ENCODE results near the gene GGPS1.
"Not testable (repeated sequence)": the region's sequence is repeated elsewhere in the genome, so short reads cannot be mapped to it uniquely, and the experiment has no call there.

The GGPS1 gene

DNA sequence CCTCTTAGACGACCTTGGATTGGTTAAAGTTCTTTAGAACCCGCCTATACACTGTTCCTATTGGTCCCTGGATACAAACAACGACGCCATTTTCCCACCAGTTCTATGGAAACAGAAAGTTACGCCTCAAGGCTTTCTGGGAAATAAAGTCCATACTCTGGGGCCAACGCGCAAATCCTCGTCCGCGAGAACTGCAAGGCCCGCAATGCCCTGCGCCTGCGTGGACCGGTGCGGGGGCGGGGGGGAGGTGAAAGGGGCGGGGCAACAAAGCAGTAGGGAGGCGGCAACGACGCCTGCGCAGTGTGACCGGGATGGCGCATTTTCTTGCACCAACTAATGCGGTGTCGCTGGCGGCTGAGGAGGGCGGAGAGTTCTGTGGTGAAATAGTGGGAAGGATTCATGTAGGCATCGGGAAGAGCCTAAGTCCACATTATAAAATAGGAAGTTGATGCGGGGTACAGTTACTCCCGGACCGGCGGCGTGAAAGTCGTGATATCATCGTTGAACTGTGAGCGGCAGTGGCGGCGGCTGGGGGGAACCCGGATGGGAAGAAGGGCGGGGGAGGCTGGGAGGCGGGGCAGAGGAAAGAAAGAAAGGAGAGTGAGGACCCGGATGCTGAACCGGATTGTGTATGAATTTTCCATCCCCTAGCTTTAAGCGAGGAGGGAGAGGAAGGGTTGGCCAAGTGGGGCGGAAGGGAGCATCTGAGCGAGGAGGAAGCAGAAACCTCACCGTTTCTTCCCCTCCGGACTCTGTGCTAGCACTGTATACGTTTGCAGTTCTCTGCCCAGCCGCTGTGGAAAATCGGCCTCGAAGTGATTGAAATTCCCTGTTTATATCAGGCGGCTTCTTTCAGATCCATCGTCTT lies at the start of gene GGPS1:
GGPS1 (plus strand) TSS at position 300 of the 868 bp plus-strand sequence. CDS start 6,695 bp downstream, outside the sequence.
- TF ChIP-seq, protein P1, sequence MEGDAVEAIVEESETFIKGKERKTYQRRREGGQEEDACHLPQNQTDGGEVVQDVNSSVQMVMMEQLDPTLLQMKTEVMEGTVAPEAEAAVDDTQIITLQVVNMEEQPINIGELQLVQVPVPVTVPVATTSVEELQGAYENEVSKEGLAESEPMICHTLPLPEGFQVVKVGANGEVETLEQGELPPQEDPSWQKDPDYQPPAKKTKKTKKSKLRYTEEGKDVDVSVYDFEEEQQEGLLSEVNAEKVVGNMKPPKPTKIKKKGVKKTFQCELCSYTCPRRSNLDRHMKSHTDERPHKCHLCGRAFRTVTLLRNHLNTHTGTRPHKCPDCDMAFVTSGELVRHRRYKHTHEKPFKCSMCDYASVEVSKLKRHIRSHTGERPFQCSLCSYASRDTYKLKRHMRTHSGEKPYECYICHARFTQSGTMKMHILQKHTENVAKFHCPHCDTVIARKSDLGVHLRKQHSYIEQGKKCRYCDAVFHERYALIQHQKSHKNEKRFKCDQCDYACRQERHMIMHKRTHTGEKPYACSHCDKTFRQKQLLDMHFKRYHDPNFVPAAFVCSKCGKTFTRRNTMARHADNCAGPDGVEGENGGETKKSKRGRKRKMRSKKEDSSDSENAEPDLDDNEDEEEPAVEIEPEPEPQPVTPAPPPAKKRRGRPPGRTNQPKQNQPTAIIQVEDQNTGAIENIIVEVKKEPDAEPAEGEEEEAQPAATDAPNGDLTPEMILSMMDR (IDR thresholded peaks at IDR 0.05; ENCODE audit: extremely low read depth, missing control alignments): no peak
- peak; percentile 92 for DNase-seq (ENCODE audit: low spot score)

DNA sequence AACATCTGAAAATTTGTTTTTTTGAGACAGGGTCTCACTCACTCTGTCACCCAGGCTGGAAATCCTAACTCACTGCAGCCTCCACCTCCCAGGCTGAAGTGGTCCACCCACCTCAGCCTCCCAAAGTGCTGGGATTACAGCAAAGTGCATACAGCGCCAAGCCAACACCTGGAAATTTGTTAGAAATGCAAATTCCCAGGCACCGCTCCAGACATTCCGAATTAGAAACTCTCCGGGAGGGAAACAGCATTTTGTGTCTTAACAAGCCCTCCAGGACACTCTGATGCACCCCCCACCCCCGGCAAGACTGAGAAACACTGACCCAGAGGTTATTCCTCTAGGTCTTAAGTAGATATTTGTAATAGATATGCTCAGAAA lies 49.5 kb upstream of the GGPS1 start:
- DNase-seq (ENCODE audit: low spot score): no peak
- TF ChIP-seq, protein P1 (IDR thresholded peaks at IDR 0.05; ENCODE audit: extremely low read depth, missing control alignments): no peak

DNA sequence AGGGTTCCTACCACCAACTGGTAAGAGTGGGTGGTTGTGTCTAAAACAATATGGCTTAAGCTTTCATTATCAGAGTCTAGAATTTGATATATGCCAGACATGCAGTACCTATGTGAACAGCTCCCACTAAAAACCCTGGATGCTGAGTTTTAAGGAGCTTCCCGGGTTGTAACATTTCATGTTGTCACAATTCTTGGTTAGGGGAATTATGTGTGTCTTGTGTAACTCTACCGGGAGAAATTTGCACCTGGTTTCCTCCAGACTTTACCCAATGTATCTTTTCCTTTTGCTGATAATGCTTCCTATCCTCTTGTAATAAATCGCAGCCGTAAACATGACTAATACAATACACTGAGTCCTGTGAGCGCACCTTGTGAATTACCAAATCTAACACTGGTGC lies 48.7 kb upstream of the GGPS1 start:
- DNase-seq (ENCODE audit: low spot score): no peak
- TF ChIP-seq, protein P1 (IDR thresholded peaks at IDR 0.05; ENCODE audit: extremely low read depth, missing control alignments): no peak

DNA sequence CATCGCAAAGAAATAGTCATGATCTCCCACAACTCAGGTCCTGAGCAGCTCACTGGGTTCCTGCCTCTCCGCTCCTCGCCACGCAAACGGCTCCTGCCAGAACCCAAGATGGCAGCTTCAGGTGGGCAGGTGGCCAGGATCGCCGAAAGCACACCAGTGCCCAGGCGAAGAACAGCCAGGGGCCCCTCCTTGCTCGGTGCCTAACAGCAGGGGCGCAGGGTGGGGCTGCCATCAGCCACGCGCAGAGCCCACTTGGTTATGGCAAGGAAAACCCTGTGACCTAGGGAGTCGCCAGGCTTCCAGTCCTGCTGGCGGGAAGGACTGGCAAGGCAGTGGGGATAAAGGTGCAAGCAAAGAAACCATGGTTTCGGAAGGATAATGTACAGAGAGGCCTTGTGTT lies 47.9 kb upstream of the GGPS1 start:
- no peak for DNase-seq (ENCODE audit: low spot score)
- TF ChIP-seq, protein P1 (IDR thresholded peaks at IDR 0.05; ENCODE audit: extremely low read depth, missing control alignments): no peak

DNA sequence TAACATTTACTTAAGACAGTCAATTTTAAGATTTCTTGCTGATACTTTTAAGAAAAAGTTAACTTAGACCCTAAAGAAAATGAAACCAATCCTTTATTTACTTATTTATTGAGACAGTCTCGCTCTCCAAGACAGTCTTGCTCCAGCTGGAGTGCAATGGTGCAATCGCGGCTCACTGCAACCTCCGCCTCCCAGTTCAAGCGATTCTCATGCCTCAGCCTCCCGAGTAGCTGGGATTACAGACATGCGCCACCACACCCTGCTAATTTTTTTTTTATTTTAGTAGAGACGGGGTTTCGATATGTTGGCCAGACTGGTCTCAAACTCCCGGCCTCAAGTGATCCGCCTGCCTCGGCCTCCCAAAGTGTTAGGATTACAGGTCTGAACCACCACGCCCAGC lies 44.7 kb upstream of the GGPS1 start:
- not testable (repeated sequence) for DNase-seq (ENCODE audit: low spot score)

DNA sequence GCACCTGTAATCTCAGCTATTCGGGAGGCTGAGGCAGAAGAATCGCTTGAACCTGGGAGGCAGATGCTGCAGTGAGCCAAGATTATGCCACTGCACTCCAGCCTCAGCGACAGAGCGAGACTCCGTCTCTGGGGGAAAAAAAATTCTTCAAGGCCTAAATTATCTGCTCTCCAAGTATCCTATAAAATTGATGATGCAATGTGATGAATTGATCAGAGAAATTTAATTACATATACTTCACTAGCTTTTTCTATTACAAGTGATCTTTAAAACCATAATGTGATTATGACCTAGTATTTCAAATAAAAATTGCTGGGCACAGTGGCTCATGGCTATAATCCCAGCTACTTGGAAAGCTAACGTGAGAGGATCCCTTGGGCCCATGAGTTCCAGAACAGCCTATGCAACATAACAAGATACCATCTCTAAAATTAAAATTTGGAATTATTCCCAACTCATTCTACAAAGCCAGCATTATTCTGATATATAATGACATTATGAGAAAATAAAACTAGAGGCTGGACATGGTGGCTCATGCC lies 44.1 kb upstream of the GGPS1 start:
- no peak for DNase-seq (ENCODE audit: low spot score)
- TF ChIP-seq, protein P1 (IDR thresholded peaks at IDR 0.05; ENCODE audit: extremely low read depth, missing control alignments): no peak

DNA sequence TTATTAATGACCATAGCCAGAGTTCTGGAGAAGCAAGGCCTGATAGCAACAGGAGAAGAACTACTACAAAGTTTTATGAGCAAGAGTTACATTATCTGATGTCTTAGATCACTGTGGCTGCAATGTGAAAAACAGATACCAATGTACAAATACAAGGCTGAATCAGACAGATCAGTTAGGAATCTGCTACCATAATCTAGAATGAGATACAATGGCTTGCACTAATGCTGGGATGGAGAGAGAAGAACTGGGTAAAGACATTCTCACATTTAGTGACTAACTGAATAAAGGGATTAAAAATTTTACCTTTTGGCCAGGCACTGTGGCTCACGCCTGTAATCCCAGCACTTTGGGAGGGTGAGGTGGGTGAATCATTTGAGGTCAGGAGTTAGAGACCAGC lies 41.7 kb upstream of the GGPS1 start:
- DNase-seq (ENCODE audit: low spot score): no peak
- TF ChIP-seq, protein P1 (IDR thresholded peaks at IDR 0.05; ENCODE audit: extremely low read depth, missing control alignments): no peak
